ENCODE data around the gene NSF. TPM values are rescaled to one million over a fixed set of nuclear protein-coding genes. Genes with fewer than 3 reads are reported as not detected.

NSF gene
- total RNA-seq, 4 donors from 2014 or later, result 18.1 to 51.3 (median 47.0) TPM

- in situ Hi-C loops (cut with MboI; ENCODE audit: low pct_ligation_motif_present in 1 of 4, low pct_unique_long_range_greater_than_20kb in 1 of 4, low sequenced_read_pairs in 3 of 4), result no loop called here
- no peak overlapping the region for H3K4me3 ChIP-seq
- 70 to 81% methylated on average over 4 to 8 of the region's 8 CpGs for WGBS, 2 donors (ENCODE audit: low coverage in 1 of 2)
- peaks cover 40% of the 10 kb centered on the region for H3K27me3 ChIP-seq
- no peak overlapping the region for H3K27ac ChIP-seq
- no peak for DNase-seq
- intact Hi-C loops (cut with DNase I; ENCODE audit: low total_unique reads), result no loop called here
- no peaks in the 10 kb centered on the region for H3K4me1 ChIP-seq
- no peaks in the 10 kb centered on the region for H3K9me3 ChIP-seq
- H3K36me3 ChIP-seq, result no peaks in the 10 kb centered on the region
- TF ChIP-seq CTCF (IDR thresholded peaks at IDR 0.05) (no peak), POLR2A (IDR thresholded peaks at IDR 0.05) (no peak), POLR2AphosphoS5 (IDR thresholded peaks at IDR 0.05) (no peak), EP300 (IDR thresholded peaks at IDR 0.05; ENCODE audit: low read depth) (no peak)
These were observed 206.6 kb downstream of the NSF start for GRCh38 chr17:46796956-46797530.

GRCh38 chr17:46800573-46800972, 210.1 kb downstream of the NSF start:
- WGBS, 2 donors (ENCODE audit: low coverage in 1 of 2), result 60 to 94% methylated on average over 1 to 4 of the region's 4 CpGs
- intact Hi-C loops (cut with DNase I; ENCODE audit: low total_unique reads) (no loop called here), in situ Hi-C loops (cut with MboI; ENCODE audit: low pct_ligation_motif_present in 1 of 4, low pct_unique_long_range_greater_than_20kb in 1 of 4, low sequenced_read_pairs in 3 of 4) (no loop called here)
- no peak for DNase-seq
- Histone ChIP-seq H3K36me3 (no peaks in the 10 kb centered on the region), H3K4me3 (no peak overlapping the region), H3K27ac (no peak overlapping the region), H3K9me3 (no peaks in the 10 kb centered on the region), H3K27me3 (peaks cover 22% of the 10 kb centered on the region), H3K4me1 (no peaks in the 10 kb centered on the region)
- no peak for TF ChIP-seq EP300 (IDR thresholded peaks at IDR 0.05; ENCODE audit: low read depth)
- TF ChIP-seq POLR2A (IDR thresholded peaks at IDR 0.05), result no peak
- no peak for TF ChIP-seq CTCF (IDR thresholded peaks at IDR 0.05)
- TF ChIP-seq POLR2AphosphoS5 (IDR thresholded peaks at IDR 0.05), result no peak

- TF ChIP-seq POLR2A (IDR thresholded peaks at IDR 0.05) (no peak), POLR2AphosphoS5 (IDR thresholded peaks at IDR 0.05) (no peak), EP300 (IDR thresholded peaks at IDR 0.05; ENCODE audit: low read depth) (no peak), CTCF (IDR thresholded peaks at IDR 0.05) (no peak)
- no peaks in the 10 kb centered on the region for H3K36me3 ChIP-seq
- no peak for DNase-seq
- intact Hi-C loops (cut with DNase I; ENCODE audit: low total_unique reads), result no loop called here
- no peaks in the 10 kb centered on the region for H3K4me1 ChIP-seq
- in situ Hi-C loops (cut with MboI; ENCODE audit: low pct_ligation_motif_present in 1 of 4, low pct_unique_long_range_greater_than_20kb in 1 of 4, low sequenced_read_pairs in 3 of 4), result no loop called here
- H3K9me3 ChIP-seq, result no peaks in the 10 kb centered on the region
- no peak overlapping the region for H3K4me3 ChIP-seq
- H3K27ac ChIP-seq, result no peak overlapping the region
- WGBS, 2 donors (ENCODE audit: low coverage in 1 of 2), result 68 to 79% methylated on average over 4 to 7 of the region's 7 CpGs
- H3K27me3 ChIP-seq, result peaks cover 4% of the 10 kb centered on the region
These were observed 212.3 kb downstream of the NSF start for GRCh38 chr17:46802800-46803199.

GRCh38 chr17:46803544-46803943, 213.1 kb downstream of the NSF start:
- DNase-seq, result no peak
- 92% methylated on average over 5 of the region's 5 CpGs; no CpG with 5 or more reads in 1 of the 2 donors for WGBS, 2 donors (ENCODE audit: low coverage in 1 of 2)
- Histone ChIP-seq H3K4me1 (no peaks in the 10 kb centered on the region), H3K27me3 (peaks cover 4% of the 10 kb centered on the region), H3K4me3 (no peak overlapping the region), H3K27ac (no peak overlapping the region), H3K9me3 (no peaks in the 10 kb centered on the region), H3K36me3 (no peaks in the 10 kb centered on the region)
- in situ Hi-C loops (cut with MboI; ENCODE audit: low pct_ligation_motif_present in 1 of 4, low pct_unique_long_range_greater_than_20kb in 1 of 4, low sequenced_read_pairs in 3 of 4) (no loop called here), intact Hi-C loops (cut with DNase I; ENCODE audit: low total_unique reads) (no loop called here)
- TF ChIP-seq EP300 (IDR thresholded peaks at IDR 0.05; ENCODE audit: low read depth) (no peak), POLR2A (IDR thresholded peaks at IDR 0.05) (no peak), POLR2AphosphoS5 (IDR thresholded peaks at IDR 0.05) (no peak), CTCF (IDR thresholded peaks at IDR 0.05) (no peak)

Measured in transverse colon (tissue), 4 donors.